Neutrophil (primary cell): ENCODE data around the gene KRT23.

ENCODE experiments used
- H3K27ac ChIP-seq: fragments of 200-600 bp; sonication (generic); 2 replicates; pipeline ENCODE4 v1.5.1; 2016; ENCODE audit warnings: mild to moderate bottlenecking, moderate library complexity
- H3K27me3 ChIP-seq: fragments of 200-600 bp; sonication (generic); 2 replicates; pipeline ENCODE4 v1.6.0; 2016; ENCODE audit warnings: mild to moderate bottlenecking
- H3K36me3 ChIP-seq: fragments of 200-600 bp; sonication (generic); 2 replicates; pipeline ENCODE4 v1.5.1; 2017
- H3K4me1 ChIP-seq, 2 experiments: fragments of 200-600 bp in 1 of 2; sonication (generic) in 1 of 2; 1 replicate in 1 of 2; 2 replicates in 1 of 2; pipeline versions ENCODE4 v1.5.1 to v1.6.1; 2013 to 2016; ENCODE audit warnings: low read depth in 1 of 2, low read length in 1 of 2, mild to moderate bottlenecking in 1 of 2, moderate library complexity in 1 of 2; ENCODE audit not compliant: control insufficient read depth in 1 of 2, insufficient read depth in 1 of 2
- H3K4me3 ChIP-seq, 2 experiments: fragments of 200-600 bp in 1 of 2; sonication (generic) in 1 of 2; 1 replicate in 1 of 2; 2 replicates in 1 of 2; pipeline ENCODE4 v1.5.1; 2013 to 2016; ENCODE audit warnings: low read depth in 1 of 2, low read length in 1 of 2, mild to moderate bottlenecking in 1 of 2, moderate library complexity in 1 of 2
- H3K9me3 ChIP-seq: fragments of 200-600 bp; sonication (generic); 2 replicates; pipeline ENCODE4 v1.5.1; 2016
- CTCF ChIP-seq: fragments of 200-600 bp; sonication (generic); IDR thresholded peaks from 2 replicates; pipeline ENCODE4 v1.5.1; 2016; ENCODE audit warnings: antibody characterized with exemption

KRT23 gene

DNA sequence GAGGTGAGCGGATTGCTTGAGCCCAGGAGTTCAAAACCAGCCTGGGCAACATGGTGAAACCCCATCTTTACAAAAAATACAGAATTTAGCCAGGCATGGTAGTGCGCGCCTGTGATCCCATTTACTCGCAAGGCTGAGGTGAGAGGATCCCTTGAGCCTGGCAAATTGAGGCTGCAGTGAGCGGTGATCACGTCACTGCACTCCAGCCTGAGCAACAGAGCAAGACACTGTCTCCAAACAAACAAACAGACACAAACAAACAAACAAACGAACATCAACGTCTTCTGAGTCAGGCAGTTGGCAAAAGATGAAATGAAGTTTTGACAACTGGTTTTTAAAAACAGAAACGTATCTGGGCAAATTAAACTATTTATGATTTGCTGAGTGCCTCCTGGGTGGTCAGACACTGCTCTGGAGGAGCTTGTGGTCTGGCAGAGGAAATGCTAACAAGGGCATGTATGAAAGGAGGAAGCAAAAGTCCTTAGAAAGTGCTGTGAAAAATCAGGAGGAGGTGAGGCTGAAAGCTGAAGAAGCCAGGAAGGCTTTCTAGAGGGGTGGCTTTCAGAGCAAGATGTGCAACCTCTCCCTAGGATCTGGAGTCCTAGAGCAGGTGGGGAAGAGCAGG lies 42.2 kb downstream of the KRT23 start:
- Histone ChIP-seq H3K4me3 (no peak overlapping the region), H3K36me3 (no peaks in the 10 kb centered on the region), H3K9me3 (no peaks in the 10 kb centered on the region), H3K27ac (no peak overlapping the region), H3K27me3 (peaks cover 47% of the 10 kb centered on the region), H3K4me1 (no peaks in the 10 kb centered on the region)
- TF ChIP-seq CTCF: no peak

- Histone ChIP-seq H3K27me3 (peaks cover 93% of the 10 kb centered on the region), H3K4me3 (no peak overlapping the region), H3K36me3 (no peaks in the 10 kb centered on the region), H3K4me1 (no peaks in the 10 kb centered on the region), H3K9me3 (no peaks in the 10 kb centered on the region), H3K27ac (no peak overlapping the region)
- TF ChIP-seq CTCF: no peak
Observed at GRCh38 chr17:40888196-40888720, 49.2 kb downstream of the KRT23 start.

DNA sequence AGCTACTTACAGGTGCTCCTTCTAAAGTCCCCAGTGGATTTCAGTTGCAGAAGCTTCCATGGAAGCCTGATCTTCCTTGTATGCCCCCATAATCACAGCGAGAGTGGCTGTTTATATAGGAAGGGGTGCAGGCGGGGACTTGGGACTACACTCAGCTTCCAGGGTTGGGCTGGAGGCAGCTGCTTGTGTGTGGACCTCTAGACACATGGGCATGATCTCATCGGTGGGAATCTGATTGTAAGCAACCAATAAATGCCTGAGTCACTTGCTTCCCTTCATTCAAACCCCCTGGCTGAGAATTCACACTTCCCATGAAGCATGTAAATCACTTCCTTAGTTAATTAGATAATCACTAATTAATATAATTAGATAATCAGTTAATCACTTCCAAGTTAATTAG lies 51.4 kb downstream of the KRT23 start:
- Histone ChIP-seq H3K4me3 (no peak overlapping the region), H3K36me3 (no peaks in the 10 kb centered on the region), H3K27ac (no peak overlapping the region), H3K9me3 (no peaks in the 10 kb centered on the region), H3K4me1 (no peaks in the 10 kb centered on the region), H3K27me3 (peaks cover 100% of the 10 kb centered on the region)
- no peak for TF ChIP-seq CTCF

GRCh38 chr17:40884708-40885512 lies 52.5 kb downstream of the KRT23 start, which contains the start of gene KRT20:
KRT20 (minus strand) TSS chr17:40885242; CDS start chr17:40885185, 57 bp downstream.
- Histone ChIP-seq H3K27ac (no peak within 1 kb of the TSS), H3K36me3 (no peaks in the 10 kb centered on the region), H3K4me1 (no peaks in the 10 kb centered on the region), H3K27me3 (peaks cover 89% of the 10 kb centered on the region), H3K4me3 (no peak within 1 kb of the TSS), H3K9me3 (no peaks in the 10 kb centered on the region)
- no peak for TF ChIP-seq CTCF

- TF ChIP-seq CTCF: no peak
- H3K9me3 ChIP-seq: no peaks in the 10 kb centered on the region
- peaks cover 85% of the 10 kb centered on the region for H3K27me3 ChIP-seq
- no peaks in the 10 kb centered on the region for H3K36me3 ChIP-seq
- no peak overlapping the region for H3K27ac ChIP-seq
- no peak overlapping the region for H3K4me3 ChIP-seq
- H3K4me1 ChIP-seq: no peaks in the 10 kb centered on the region
Observed at GRCh38 chr17:40883626-40884334, 53.7 kb downstream of the KRT23 start.
